Measurements from ENCODE around the gene CFAP57. TPM values are rescaled to one million over a fixed set of nuclear protein-coding genes. Genes with fewer than 3 reads are reported as not detected.
A peak's percentile ranks its signal among the peaks of the same experiment; 100 is the strongest.

CFAP57 gene
- total and polyA plus RNA-seq, 2 of the 4 experiments (the other 2 are of a cell fraction) = 0.29 to 0.36 TPM

GRCh38 chr1:43279666-43280065 is 107.5 kb downstream of the CFAP57 start:
- 82% methylated on average over 4 of the region's 6 CpGs; no CpG with 5 or more reads in 1 of the 2 experiments for WGBS, 2 experiments (ENCODE audit: extremely low coverage in 2 of 2, insufficient read length in 1 of 2)
- peak overlapping the region; percentile 39 for H2AK9ac ChIP-seq (replicated peaks; ENCODE audit: low read depth, low read length, poor library complexity)
- H3K79me1 ChIP-seq (ENCODE audit: low read depth in 1 of 2, low read length in 2 of 2) = no peaks in the 10 kb centered on the region
- H3K9ac ChIP-seq (ENCODE audit: low read depth, low read length) = no peak overlapping the region
- H2BK15ac ChIP-seq (ENCODE audit: low read depth, low read length) = no peak overlapping the region
- H3K23ac ChIP-seq (ENCODE audit: low read depth, low read length) = no peak overlapping the region
- ATAC-seq (ENCODE audit: low read depth) = no peak
- no peak overlapping the region for H3K4me3 ChIP-seq (ENCODE audit: insufficient read depth, low read depth, low read length)
- no peaks in the 10 kb centered on the region for H3K36me3 ChIP-seq (ENCODE audit: control insufficient read depth, insufficient read depth, low read length)
- H3K4me2 ChIP-seq (ENCODE audit: low read depth, low read length) = no peak overlapping the region
- H4K5ac ChIP-seq (ENCODE audit: low read depth, low read length) = no peak overlapping the region
- no peak overlapping the region for H4K8ac ChIP-seq (ENCODE audit: low read depth in 2 of 2, low read length in 2 of 2)
- H3K4ac ChIP-seq (ENCODE audit: low read depth, low read length) = no peak overlapping the region
- CTCF ChIA-PET = interaction anchor here (1.1 kb wide), 1 partner anchor 15 kb away, joined by 3 read pairs; no protein-coding TSS in a partner anchor
- H2BK120ac ChIP-seq (ENCODE audit: low read depth, low read length) = no peak overlapping the region
- no TSS peak for BruUV-seq (replicated peaks)
- TF ChIP-seq FOS (IDR thresholded peaks at IDR 0.05; ENCODE audit: low read depth, low read length) (no peak), BHLHE40 (IDR thresholded peaks at IDR 0.05; ENCODE audit: low read depth, low read length) (no peak), RAD21 (IDR thresholded peaks at IDR 0.05; ENCODE audit: low read length) (no peak), POLR2A (IDR thresholded peaks at IDR 0.05; ENCODE audit: low read depth, low read length) (no peak), SMC3 (IDR thresholded peaks at IDR 0.05; ENCODE audit: low read depth, low read length) (no peak), CEBPB (IDR thresholded peaks at IDR 0.05; ENCODE audit: low read depth, low read length) (no peak), NFE2L2 (IDR thresholded peaks at IDR 0.05; ENCODE audit: low read depth, low read length) (no peak), MAZ (IDR thresholded peaks at IDR 0.05; ENCODE audit: borderline replicate concordance, low read depth, low read length) (no peak), MXI1 (IDR thresholded peaks at IDR 0.05; ENCODE audit: borderline replicate concordance, low read depth, low read length) (no peak), RFX5 (IDR thresholded peaks at IDR 0.05; ENCODE audit: low read depth, low read length) (no peak), ELK1 (IDR thresholded peaks at IDR 0.05; ENCODE audit: borderline replicate concordance, low read depth, low read length) (no peak)
- no peak overlapping the region for H3K14ac ChIP-seq (replicated peaks; ENCODE audit: low read depth, low read length)
- H3K56ac ChIP-seq (ENCODE audit: extremely low read depth, insufficient read depth, low read length) = no peak overlapping the region
- H2AFZ ChIP-seq (replicated peaks; ENCODE audit: low read length, poor library complexity) = no peak overlapping the region
- H3K18ac ChIP-seq (ENCODE audit: low read depth, low read length) = no peak overlapping the region
- in situ Hi-C loops (cut with MboI; ENCODE audit: low sequenced_read_pairs) (no loop called here), dilution Hi-C loops (cut with HindIII; ENCODE audit: low sequenced_read_pairs, unreplicated experiment) (no loop called here), intact Hi-C loops (cut with micrococcal nuclease) (no loop called here)
- H3K9me1 ChIP-seq (ENCODE audit: insufficient read depth, low read length) = no peaks in the 10 kb centered on the region; the same call in 1 of the 2 replicates
- DNase-seq = no peak
- POLR2A ChIA-PET (ENCODE audit: unreplicated experiment) = no interaction called here
- H2BK20ac ChIP-seq (ENCODE audit: low read depth, low read length) = no peak overlapping the region
- H3K4me1 ChIP-seq (ENCODE audit: control insufficient read depth, insufficient read depth, low read length) = no peaks in the 10 kb centered on the region
- no peak overlapping the region for H2BK5ac ChIP-seq (ENCODE audit: low read depth, low read length, poor library complexity, severe bottlenecking)
- H3K27me3 ChIP-seq (ENCODE audit: control insufficient read depth, insufficient read depth, low read length) = peaks cover 25% of the 10 kb centered on the region
- H2AK5ac ChIP-seq (ENCODE audit: low read depth, low read length) = no peak overlapping the region
- H3K27ac ChIP-seq (ENCODE audit: insufficient read depth, low read length) = no peak overlapping the region
- no peak overlapping the region for H4K91ac ChIP-seq (ENCODE audit: insufficient read depth, low read depth, low read length)
- no peaks in the 10 kb centered on the region for H4K20me1 ChIP-seq (ENCODE audit: insufficient read depth, low read length)
- H3K9me3 ChIP-seq (ENCODE audit: control insufficient read depth, insufficient read depth, low read length) = no peaks in the 10 kb centered on the region

All from IMR-90 (cell line).